GM12892 (cell line): Measurements from ENCODE around the gene USPL1.
"Not testable (repeated sequence)": the region's sequence is repeated elsewhere in the genome, so short reads cannot be mapped to it uniquely, and the experiment has no call there.

Experiments used
- DNase-seq: peaks from one replicate; pipeline ENCODE4 v3.0.0; 2011; ENCODE audit not compliant: insufficient read length
- FAIRE-seq: peaks from 2 replicates; lab custom pipeline; 2011; peaks lifted over from hg19 to GRCh38; lab: Jason Lieb, UNC
- POLR2A ChIP-seq: IDR thresholded peaks from 2 replicates; pipeline ENCODE4 v1.6.1; 2011; ENCODE audit warnings: low read depth, low read length, control low read depth
- POLR2AphosphoS5 ChIP-seq: IDR thresholded peaks from 2 replicates; pipeline ENCODE4 v1.6.1; 2011; ENCODE audit warnings: low read depth, low read length, control low read depth
- TAF1 ChIP-seq: IDR thresholded peaks from 2 replicates; pipeline ENCODE4 v1.6.1; 2011; ENCODE audit warnings: low read depth, mild to moderate bottlenecking, control low read depth, low read length, borderline replicate concordance

The USPL1 gene

GRCh38 chr13:30645629-30646028 lies 27.9 kb downstream of the USPL1 start:
- DNase-seq: no peak
- no peak for TF ChIP-seq POLR2AphosphoS5
- no peak for TF ChIP-seq TAF1
- TF ChIP-seq POLR2A: no peak
- FAIRE-seq: no peak

- DNase-seq: no peak
- FAIRE-seq: no peak
- TF ChIP-seq POLR2AphosphoS5 (no peak), TAF1 (no peak), POLR2A (no peak)
Observed at GRCh38 chr13:30647420-30647819, 29.7 kb downstream of the USPL1 start.

- DNase-seq: no peak
- no peak for FAIRE-seq
Observed at GRCh38 chr13:30647824-30648521, 30.3 kb downstream of the USPL1 start.

GRCh38 chr13:30648522-30649012 lies 30.8 kb downstream of the USPL1 start:
- TF ChIP-seq POLR2A (no peak), POLR2AphosphoS5 (no peak), TAF1 (no peak)
- DNase-seq (no peak), FAIRE-seq (peak; percentile 5)

More at GRCh38 chr13:30647824-30648521, 30.3 kb downstream of the USPL1 start:
- TF ChIP-seq TAF1 (no peak), POLR2A (no peak), POLR2AphosphoS5 (no peak)

GRCh38 chr13:30651648-30652047 lies 33.9 kb downstream of the USPL1 start:
- FAIRE-seq, DNase-seq: not testable (repeated sequence)

- no peak for TF ChIP-seq POLR2AphosphoS5
- TF ChIP-seq POLR2A: no peak
- TF ChIP-seq TAF1: no peak
- FAIRE-seq: no peak
- no peak for DNase-seq
Observed at GRCh38 chr13:30652746-30653386, 35.1 kb downstream of the USPL1 start.

GRCh38 chr13:30654430-30654829 lies 36.7 kb downstream of the USPL1 start:
- DNase-seq (no peak), FAIRE-seq (peak; percentile 17)
- no peak for TF ChIP-seq POLR2A
- no peak for TF ChIP-seq POLR2AphosphoS5
- TF ChIP-seq TAF1: no peak

- peak; percentile 9 for FAIRE-seq
- TF ChIP-seq TAF1 (no peak), POLR2A (no peak), POLR2AphosphoS5 (no peak)
- DNase-seq: no peak
Observed at GRCh38 chr13:30656178-30656577, 38.5 kb downstream of the USPL1 start.

- FAIRE-seq: no peak
- TF ChIP-seq POLR2AphosphoS5: no peak
- TF ChIP-seq POLR2A: no peak; the same call in 1 of the 2 replicates
- TF ChIP-seq TAF1: no peak
- no peak for DNase-seq
Observed at GRCh38 chr13:30659980-30660379, 42.3 kb downstream of the USPL1 start.

GRCh38 chr13:30660796-30661195 lies 43.1 kb downstream of the USPL1 start:
- no peak for FAIRE-seq
- TF ChIP-seq POLR2AphosphoS5 (no peak), TAF1 (no peak), POLR2A (no peak)

GRCh38 chr13:30664689-30665275 lies 47.1 kb downstream of the USPL1 start:
- FAIRE-seq (no peak), DNase-seq (no peak)
- TF ChIP-seq POLR2A: no peak
- no peak for TF ChIP-seq POLR2AphosphoS5
- no peak for TF ChIP-seq TAF1

More at GRCh38 chr13:30660796-30661195, 43.1 kb downstream of the USPL1 start:
- DNase-seq: no peak
